Astrocyte of the spinal cord (primary cell): ENCODE measurements around the gene SULT1A3.
"Not testable (repeated sequence)": the region's sequence is repeated elsewhere in the genome, so short reads cannot be mapped to it uniquely, and the experiment has no call there.

ENCODE experiments used
- DNase-seq: peaks from one replicate; pipeline ENCODE4 v3.0.0; 2011; ENCODE audit warnings: low read depth, low spot score
- H3K4me3 ChIP-seq: 2 replicates; pipeline ENCODE4 v1.5.1; 2011; ENCODE audit warnings: low read depth, mild to moderate bottlenecking, low read length, moderate library complexity
- CTCF ChIP-seq: IDR thresholded peaks from 2 replicates; pipeline ENCODE4 v1.5.1; 2012; ENCODE audit warnings: low read depth, mild to moderate bottlenecking, low read length, inconsistent platforms
- in situ Hi-C: cut with HindIII; loops from 2 replicates; pipeline ENCODE4 v1.10.0; 2017; ENCODE audit warnings: low sequenced_read_pairs

Gene SULT1A3

GRCh38 chr16:30199049-30199448 is at the start of gene SULT1A3:
SULT1A3 (plus strand) TSS chr16:30199255; CDS start chr16:30200729, 1,474 bp downstream.
- H3K4me3 ChIP-seq, in situ Hi-C loops, DNase-seq: not testable (repeated sequence)

- H3K4me3 ChIP-seq: no peak overlapping the region
- in situ Hi-C loops: no loop called here
- no peak for DNase-seq
- TF ChIP-seq CTCF: no peak
Observed at GRCh38 chr16:30151091-30151490, 48.0 kb upstream of the SULT1A3 start.

DNA sequence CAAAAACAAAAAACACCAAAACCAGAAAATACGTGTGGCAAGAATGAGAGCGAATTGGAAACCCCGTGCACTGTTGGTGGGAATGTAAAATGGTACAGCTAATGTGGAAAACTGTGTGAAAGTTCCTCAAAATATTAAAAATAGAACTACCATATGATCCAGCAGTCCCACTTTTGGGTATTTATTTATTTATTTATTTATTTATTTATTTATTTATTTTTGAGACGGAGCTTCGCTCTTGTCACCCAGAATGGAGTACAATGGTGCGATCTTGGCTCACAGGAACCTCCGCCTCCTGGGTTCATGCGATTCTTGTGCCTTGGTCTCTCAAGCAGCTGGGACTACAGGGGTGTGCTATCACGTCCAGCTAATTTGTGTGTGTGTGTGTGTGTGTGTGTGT is 46.5 kb upstream of the SULT1A3 start:
- in situ Hi-C loops: no loop called here
- H3K4me3 ChIP-seq: no peak overlapping the region
- no peak for DNase-seq
- no peak for TF ChIP-seq CTCF

DNA sequence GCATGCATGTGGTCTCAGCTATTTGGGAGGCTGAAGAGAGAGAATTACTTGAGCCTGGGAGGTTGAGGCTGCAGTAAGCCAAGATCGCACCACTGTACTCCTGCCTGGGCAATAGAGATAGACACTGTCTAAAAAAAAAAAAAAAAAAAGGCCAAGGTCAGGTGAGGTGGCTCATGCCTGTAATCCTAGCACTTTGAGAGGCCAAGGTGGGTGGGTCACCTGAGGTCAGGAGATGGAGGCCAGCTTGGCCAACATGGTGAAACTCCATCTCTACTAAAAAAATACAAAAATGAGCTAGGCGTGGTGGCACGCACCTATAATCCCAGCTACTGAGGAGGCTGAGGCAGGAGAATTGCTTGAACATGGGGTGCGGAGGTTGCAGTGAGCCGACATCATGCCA is 43.9 kb upstream of the SULT1A3 start:
- H3K4me3 ChIP-seq: no peak overlapping the region
- no peak for DNase-seq
- no peak for TF ChIP-seq CTCF
- in situ Hi-C loops: no loop called here

DNA sequence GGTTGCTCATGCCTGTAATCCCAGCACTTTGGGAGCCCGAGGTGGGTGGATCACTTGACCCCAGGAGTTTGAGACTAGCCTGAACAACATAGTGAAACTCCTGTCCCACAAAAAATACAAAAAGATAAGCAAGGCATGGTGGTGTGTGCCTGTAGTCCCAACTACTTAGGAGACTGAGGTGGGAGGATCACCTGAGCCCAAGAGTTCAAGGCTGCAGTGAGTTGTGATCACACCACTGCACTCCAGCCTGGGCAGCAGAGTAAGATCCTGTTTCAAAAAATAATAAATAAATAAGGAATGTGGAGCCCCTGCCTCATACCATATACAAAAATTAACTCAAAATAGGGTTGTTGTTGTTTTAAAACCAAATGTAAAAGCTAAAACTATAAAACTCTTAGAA is 41.8 kb upstream of the SULT1A3 start:
- no peak for DNase-seq
- in situ Hi-C loops: no loop called here
- no peak overlapping the region for H3K4me3 ChIP-seq
- TF ChIP-seq CTCF: no peak

- no peak overlapping the region for H3K4me3 ChIP-seq
- TF ChIP-seq CTCF: no peak
- in situ Hi-C loops: no loop called here
- DNase-seq: no peak
Observed at GRCh38 chr16:30163538-30163937, 35.5 kb upstream of the SULT1A3 start.

GRCh38 chr16:30166202-30166902 is 32.7 kb upstream of the SULT1A3 start:
- in situ Hi-C loops: no loop called here

GRCh38 chr16:30168746-30169145 is 30.3 kb upstream of the SULT1A3 start:
- in situ Hi-C loops, DNase-seq, H3K4me3 ChIP-seq: not testable (repeated sequence)

More at GRCh38 chr16:30166202-30166902, 32.7 kb upstream of the SULT1A3 start:
- no peak for TF ChIP-seq CTCF
- no peak for DNase-seq
- no peak overlapping the region for H3K4me3 ChIP-seq

GRCh38 chr16:30169416-30169815 is 29.6 kb upstream of the SULT1A3 start:
- in situ Hi-C loops, DNase-seq, H3K4me3 ChIP-seq: not testable (repeated sequence)

DNA sequence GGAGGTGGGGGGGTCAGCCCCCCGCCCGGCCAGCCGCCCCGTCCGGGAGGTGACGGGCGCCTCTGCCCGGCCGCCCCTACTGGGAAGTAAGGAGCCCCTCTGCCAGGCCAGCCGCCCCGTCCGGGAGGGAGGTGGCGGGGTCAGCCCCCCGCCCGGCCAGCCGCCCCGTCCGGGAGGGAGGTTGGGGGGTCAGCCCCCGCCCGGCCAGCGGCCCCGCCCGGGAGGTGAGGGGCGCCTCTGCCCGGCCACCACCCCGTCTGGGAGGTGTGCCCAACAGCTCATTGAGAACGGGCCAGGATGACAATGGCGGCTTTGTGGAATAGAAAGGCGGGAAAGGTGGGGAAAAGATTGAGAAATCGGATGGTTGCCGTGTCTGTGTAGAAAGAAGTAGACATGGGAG is 28.9 kb upstream of the SULT1A3 start:
- H3K4me3 ChIP-seq, in situ Hi-C loops, DNase-seq: not testable (repeated sequence)
